Activated CD8-positive, alpha-beta memory T cell treated with anti-CD3 and anti-CD28 coated beads, Interleukin-2, amount 50 U/mL, for 4 hours (primary cell): ENCODE measurements around the gene TGFBR1.

Experiments used
- DNase-seq: peaks from one replicate; pipeline ENCODE4 v3.0.0-alpha.2; 2020

Gene TGFBR1

DNA sequence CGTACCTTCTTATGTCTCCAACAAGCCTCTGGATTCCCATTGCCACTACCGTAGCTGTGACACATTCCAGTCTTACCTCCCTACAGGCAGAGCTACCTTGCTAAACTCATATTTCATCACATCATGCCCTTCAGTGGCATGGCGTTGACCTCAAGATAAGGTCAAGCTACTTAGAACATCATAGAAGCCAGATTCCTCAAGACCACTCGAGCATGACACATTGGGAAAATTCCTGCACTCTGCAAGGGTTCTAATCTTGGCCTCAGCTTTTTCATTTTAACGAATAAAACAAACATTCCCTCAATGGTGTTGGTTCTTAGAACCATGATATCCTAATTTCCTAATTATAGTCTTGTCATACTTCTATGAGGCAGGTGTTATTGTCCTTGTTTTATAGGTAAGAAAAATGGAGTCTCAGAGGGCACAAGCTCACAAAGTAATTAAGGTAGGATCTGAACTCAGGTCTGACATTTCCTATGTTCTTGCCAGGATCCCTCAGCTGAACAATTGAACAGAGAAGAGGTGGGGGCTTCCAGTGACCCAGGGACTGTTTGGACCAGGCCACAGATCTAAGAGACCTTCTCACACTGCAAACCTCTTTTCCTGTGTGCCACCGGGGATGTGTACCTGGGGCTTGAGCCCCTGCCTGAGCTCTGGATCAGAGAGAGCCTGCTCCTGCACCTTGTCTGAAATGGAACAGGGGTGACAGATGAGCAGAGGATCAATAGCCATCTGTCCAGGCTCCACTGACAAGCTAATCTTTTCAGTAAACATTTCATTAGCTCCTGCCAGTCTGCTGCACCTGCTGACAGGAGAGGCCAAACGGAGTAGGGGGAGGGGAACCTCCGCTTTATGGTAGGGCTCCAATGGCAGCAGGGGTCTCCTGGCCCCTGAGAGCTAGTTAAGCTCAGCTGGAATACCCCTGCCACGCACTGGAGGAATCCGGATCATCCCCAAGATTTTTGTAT lies 67.5 kb downstream of the TGFBR1 start:
- DNase-seq: no peak

DNA sequence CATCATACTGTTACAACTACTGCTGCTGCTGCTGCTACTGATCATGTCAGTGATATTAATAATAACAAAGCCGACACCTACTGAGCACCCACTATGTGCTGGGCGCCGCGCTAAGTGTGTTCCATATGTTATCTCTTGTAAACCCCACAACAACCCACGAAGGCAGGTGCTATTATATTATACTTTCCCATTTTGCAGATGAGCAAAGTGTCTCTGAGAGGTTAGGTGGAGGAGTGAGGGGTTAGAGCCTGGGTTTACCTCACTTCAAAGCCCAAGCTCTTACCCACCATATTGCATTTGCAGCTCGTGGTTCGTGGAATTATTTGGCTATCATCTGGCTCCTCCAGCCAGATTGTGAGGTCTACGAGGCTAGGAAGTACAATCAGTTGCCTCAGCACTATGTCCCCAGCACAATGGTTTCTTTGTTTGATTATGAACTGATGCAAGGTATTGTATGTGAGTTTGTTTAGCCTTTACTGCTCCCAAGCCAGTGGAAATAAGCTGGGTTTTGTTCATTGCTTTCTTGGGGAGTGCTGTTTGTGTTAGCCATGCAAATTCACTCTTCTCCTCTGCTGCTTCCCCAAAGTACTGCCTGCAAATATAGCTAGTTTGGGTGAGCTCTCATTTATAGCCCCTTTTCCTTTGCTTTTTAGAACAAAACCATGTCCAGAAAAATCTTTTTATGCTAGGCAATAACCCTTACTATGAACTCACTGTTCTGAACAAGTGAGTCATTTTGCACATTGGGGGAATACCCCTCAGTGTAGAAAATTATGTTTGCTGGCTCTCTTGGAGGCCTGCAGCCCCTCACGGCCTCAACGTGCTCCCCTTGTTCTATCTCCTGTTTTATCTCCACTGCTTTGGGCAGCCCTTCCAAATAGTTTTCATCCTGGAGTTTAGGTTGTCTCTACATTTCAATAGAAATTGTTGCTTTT lies 68.9 kb downstream of the TGFBR1 start:
- no peak for DNase-seq

DNA sequence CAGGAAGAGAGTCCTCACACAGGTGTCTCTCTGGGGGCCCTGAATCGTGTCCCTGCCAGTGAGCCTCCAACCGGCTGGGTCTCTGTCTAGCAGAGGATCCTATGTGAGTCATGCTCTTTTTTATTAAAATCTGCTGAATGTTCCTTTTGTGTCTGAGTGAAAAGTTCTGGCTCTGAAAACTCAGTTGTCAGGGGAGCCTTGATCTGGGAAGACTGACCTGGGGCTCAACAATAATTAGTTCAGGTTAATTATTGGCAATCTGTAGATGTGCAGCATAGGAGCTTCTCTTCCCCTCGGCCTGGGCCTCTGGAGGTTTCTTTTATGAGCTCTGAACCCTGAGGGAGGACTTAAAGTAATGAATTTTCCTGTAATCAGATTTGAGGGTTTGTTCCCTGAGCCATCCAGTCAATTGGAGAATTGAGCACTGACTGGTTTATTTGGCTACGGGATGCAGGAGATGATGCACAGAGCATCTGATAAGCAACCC lies 71.7 kb downstream of the TGFBR1 start:
- no peak for DNase-seq

DNA sequence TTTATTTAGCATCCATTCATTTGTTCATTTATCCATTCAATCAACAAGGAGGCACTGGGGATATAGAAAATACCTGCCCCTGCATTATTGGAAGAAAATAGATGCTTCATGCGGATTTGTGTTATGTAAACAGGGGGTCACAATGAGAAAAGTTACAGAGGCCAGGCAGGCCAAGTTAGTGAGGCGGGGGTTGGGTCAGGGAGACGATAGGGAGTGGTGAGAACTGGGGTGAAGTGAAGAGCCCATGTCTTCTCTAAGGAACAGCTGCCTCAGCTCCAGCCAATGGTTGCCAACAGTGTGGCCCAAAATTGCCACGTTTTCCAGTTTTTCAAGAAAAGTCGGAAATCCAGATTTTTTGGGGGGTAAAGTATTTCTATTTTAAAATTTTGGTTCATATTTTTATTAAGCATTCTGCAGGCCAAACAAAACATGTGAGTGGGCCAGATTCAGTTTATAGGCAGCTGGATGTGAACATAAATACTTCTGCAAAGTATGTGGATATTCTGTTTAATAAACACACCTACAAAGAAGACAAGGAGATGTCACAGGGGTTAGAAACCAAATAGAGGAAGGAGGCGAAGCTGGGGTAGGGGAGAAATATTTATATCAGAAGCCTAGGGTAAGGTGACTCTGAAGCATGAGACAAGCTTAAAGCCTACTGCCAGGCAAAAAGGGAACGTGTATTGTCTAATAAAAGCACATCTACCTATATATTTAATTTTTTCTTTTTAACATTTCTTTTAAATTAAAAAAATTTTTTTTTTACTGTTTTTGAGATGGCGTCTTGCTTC lies 72.9 kb downstream of the TGFBR1 start:
- no peak for DNase-seq

DNA sequence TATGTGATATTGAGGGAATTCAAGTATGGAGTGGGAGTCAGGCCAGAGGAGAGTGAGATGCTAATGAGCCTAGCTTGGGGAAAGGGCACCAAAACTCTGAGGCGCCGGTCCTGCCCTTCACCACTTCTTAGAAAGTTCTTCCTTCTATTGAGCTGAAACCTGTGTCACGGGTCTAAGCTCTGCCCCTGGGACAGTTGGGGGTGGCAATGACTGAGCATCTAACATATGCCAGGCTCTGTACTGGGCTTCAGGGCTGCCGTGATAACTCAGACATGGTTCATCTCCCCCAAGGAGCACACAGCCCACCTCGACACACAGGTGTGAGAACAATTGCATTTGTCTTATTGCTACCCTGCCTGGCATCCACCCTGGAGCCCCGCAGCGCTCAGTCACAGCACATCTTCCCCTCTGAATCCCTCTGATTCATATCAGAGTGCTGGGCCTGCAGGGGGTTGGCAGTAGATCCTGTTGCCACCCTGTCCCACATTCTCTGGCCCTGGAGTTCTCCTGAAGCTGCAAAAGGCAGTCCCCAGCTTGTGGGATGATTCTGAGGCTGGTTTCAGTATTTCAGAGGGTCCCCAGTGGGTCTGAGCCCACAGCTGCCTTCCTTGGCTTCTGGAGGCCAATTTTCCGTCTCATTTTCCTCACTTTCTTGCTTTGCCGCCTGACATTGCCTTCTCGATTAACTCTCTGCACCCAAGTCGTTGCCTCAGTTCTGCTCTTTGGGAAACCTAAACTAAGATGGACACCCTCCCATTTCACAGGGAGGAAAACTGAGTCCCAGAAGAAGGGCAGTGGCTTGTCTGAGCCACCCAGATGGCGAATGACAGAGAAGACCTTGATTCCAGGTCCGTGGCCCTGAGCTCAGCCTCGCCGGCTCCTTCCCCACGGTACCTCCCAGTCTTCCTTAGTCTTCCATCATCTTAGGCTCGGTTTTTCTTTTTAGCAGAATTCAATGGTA lies 74.3 kb downstream of the TGFBR1 start:
- no peak for DNase-seq

DNA sequence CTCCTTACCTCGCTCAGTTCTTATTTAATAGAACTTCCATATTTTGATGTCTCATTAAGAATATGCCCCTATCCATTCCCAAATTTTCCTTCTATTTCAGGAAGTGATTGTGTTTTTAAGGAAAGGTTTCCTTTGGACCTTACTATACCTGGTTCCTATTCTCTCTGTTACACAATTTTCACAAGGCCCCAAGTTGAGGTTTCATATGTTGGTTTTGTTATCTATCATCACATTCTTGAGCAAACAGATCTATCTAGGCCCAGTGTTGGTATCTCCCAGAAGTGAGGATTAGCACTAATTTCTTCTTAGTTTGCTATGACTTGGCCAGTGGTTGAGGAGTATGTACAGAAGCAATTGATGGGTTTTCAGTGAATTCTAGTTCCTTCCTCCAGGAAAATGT lies 75.3 kb downstream of the TGFBR1 start:
- DNase-seq: no peak

DNA sequence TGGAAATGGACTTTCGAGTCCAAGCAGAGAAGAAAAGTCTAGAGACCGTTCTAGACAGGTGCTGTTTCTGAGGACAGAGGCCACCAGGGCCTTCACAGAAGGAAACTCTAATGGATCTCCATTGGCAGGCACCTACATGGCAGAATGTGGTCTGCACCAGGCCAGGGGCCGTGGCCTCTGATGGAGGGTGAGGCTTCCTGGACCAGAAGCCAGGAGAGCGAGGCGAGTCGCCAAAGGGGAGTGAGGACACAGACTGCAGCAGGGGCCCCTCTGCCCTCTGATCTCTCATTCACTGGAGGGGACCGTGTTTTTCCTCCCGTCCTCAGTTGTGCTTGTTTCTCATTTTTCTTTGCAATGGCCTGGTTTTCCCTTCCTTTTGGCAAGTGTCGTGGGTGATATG lies 75.7 kb downstream of the TGFBR1 start:
- DNase-seq: no peak

DNA sequence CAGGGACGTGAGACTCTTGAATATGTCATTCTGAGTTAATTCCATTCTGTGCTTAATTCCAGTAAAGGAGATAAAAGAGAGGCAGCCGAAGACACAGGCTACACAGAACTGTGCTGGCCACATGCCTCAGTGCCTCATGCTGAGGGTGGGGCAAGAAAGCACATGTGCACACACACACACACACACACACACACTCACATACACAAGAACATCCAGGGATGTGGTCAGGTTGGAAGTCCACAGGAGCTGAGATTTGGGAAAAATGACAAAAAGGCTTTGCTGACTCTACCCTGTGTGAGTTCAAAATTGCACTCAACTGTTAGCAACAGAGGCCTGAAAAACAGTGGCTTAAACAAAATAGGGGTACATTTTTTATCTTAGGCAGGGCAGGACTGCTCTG lies 76.3 kb downstream of the TGFBR1 start:
- DNase-seq: no peak

DNA sequence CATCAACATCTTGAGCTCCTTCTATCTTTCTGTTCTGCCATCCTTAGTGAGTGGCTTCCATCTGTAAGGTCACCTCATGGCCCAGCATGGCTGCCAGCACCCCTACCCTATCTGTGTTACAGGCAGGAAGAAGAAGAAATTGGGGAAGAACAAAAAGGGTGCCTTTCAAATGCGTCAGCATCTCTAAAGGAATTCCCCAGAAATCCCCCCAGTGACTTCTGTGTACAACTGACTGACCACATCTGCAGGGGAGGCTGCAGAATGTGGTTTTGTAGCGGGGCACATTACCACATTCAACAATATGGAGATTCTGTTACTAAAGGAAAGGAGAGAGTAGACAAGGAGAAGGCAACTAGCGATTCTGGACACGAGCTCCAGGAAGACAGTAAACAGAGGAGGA lies 76.7 kb downstream of the TGFBR1 start:
- no peak for DNase-seq

DNA sequence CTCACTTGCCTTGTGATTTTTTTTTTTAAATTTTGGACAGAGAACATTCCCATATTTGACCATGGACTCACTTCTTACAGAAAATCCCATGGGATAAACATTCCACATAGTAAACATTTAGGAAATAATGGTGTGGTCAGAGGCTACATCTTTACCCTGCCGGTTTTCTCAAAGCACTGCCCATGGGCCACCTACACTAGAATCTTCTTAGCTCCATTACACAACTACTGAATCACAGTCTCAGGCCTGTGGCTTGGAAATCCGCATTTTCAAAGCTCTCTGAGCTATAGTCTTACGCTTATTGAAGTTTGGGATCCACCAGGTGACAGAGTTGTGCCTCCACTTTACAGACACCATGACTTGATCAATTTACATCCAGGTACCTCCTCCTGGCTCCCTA lies 77.4 kb downstream of the TGFBR1 start:
- DNase-seq: no peak

DNA sequence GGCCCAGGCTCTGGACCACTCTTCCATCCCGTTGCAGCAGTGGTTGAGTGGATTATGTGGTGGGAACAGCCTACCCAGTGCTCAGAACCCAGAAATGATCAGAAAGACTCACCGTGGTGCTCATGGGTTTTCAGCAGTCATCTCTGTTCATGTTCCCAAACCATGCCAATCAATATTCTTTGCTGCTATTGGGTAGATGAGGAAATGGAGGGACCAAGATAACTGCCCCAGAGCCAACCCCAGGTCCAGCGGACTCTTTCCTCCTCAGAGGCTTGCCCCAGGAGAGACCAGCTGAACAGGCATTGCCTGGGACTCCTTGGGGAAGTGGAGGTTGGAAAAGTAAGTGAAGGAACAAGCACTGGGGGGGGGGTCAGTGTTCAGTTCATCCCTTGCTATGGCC lies 78.7 kb downstream of the TGFBR1 start:
- DNase-seq: no peak

DNA sequence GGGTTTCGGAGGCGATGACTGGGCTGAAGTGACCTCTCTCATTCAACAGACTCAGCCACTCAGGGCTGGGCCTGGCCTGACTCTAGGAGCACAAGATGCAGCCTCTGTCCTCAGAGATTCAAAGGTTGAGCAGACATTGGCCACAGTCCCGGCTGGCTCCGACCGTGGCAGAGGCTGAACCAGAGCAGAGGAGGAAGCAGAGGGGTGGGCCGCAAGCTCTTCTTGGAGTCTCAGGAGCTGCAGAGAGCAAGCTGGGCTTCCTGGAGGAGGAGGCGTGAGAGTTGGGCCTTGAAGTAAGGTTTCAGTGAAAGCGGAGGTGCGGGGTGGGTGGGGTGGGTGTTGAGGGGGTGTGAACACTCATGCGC lies 79.2 kb downstream of the TGFBR1 start:
- DNase-seq: no peak

DNA sequence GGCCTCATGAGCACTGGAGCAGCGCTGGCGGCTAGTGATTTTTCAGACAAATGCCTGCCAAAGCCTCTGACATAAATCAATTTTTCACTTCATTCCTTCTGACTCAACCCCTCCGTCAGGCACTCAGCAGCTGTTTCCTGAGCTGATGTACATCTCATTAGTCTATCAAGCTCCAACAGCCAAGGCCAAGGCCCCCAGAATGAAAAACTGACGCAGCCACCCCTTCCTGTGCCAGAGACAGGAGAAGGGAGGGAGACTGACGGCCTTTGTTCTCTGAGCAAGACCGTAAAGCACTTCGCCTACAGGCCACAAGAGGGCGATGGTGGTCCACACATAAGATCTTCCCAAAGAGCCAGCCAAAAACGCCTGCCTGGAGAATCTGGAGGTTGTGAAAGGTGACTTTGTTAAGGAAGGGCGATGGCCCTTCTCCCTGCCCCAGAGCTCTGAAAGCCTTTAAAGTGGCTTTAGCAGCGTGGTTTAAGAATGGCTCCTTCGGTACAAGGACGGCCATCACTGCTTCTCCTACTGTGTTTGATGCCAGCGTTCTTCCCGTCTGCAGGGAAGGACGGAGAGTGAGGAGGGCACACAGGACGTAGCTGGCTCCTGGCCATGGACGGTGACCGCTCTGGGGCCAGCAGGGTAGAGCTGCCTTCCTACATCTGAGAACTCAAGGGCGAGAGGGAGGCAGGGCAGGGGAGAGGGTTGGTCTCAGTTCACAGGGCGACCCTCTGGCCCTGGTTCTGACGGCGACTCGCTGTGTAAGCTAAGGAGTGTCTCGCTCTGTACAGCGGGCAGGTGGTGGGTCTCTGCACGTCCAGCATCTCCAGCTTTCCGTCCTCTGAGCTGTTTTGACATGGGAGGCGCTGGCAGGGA lies 79.8 kb downstream of the TGFBR1 start:
- DNase-seq: peak; percentile 79

DNA sequence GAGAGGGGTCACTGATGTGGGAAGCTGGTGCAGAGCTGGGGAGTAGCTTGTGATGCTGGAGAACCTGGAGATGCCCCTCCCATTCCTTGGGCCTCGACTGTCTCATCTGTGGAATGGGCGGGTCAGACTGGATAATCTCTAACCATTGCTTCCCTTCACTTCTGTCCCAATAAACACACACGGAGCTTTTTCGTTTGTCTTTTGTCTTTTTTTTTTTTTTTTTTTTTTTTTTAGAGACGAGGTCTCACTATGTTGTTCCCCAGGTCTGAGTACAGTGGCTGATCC lies 80.4 kb downstream of the TGFBR1 start:
- DNase-seq: no peak

DNA sequence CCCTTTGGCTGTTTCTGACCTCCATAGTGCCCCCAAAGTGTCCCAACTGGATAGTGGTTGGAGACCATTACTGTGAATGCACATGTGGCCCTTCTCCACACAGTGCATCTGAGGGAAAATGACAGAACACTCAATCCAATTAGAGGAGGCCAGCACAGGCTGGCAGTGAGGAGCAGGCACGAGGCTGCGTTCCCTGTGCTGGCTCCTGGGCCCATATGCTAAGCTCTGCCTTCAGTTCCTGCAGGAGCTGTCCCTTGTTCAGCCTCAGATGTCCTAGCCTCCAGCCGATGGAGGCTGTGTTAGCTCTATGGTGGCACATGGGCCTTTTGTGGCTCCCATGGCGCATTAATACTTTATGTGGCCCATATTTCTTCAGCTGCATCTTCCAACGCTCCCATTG lies 81.0 kb downstream of the TGFBR1 start:
- no peak for DNase-seq

DNA sequence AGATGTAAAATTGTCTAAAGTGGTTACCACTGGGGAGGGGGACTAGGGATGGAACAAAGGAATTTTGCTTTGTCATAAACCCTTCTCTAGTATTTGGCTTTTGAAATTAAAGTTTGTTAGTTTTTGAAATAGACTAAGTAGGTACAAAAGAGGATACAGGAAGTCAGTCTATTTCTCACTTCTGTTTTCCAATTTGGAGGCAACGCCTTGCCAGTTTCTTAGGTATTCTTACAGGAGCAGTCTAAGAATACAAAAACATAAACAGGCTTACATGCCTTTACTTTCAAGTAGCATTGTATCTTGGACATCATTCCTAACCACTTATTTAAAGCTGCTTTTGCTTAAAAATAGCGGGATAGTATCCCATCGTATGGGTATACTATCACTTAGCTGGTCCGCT lies 82.4 kb downstream of the TGFBR1 start:
- DNase-seq: no peak

DNA sequence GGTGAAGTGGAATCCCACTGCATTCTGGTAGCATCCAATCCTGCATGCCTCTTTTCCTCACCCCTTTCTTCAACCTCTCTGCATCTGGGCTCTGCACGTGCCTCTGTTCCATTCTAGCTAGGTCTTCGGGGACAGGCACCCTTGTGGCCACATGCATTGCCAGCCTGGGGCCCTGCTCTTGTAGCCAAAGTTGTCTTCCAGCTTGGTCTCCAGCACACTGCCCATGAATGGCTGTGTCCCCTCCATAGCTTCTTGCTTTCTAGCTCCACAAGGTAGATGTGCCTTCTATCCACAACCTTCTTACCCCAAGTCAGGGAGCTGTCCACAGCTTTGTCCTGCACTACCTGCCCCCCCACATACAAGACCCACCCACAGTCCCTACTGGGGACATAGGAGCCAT lies 84.3 kb downstream of the TGFBR1 start:
- no peak for DNase-seq

DNA sequence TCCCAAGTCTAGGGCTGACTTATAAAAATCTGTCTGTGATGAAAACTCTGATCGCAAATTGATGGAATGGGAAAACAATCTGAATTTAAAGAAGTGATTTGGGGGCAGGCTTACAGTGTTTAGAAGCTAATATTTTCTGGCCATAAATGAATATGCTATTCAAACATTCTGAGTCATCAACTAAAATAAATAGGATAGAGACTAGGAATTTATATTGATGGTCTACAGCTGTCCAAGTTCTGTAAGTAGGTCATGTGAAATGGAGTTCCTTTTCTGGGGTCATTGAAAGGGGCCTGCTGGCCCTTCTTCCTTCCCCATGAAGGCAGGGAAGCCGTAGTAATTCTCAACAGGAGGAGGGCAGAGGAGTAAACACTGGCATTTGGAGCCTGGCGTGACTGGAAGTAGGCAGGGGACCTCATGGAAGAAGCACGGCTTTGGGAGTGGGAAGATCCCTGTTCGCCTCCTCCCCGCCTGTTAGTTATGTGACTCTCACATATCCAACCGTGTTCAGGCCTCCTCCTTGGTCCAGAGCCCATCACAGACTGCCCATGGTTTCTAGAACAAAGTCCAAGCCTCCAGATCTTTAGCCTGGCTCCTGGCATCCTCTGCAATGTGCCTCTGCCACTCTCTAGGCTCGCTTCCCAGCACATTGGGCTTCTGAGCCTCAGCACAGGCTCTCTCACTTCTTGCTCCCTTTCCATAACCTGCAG lies 85.1 kb downstream of the TGFBR1 start:
- DNase-seq: no peak

DNA sequence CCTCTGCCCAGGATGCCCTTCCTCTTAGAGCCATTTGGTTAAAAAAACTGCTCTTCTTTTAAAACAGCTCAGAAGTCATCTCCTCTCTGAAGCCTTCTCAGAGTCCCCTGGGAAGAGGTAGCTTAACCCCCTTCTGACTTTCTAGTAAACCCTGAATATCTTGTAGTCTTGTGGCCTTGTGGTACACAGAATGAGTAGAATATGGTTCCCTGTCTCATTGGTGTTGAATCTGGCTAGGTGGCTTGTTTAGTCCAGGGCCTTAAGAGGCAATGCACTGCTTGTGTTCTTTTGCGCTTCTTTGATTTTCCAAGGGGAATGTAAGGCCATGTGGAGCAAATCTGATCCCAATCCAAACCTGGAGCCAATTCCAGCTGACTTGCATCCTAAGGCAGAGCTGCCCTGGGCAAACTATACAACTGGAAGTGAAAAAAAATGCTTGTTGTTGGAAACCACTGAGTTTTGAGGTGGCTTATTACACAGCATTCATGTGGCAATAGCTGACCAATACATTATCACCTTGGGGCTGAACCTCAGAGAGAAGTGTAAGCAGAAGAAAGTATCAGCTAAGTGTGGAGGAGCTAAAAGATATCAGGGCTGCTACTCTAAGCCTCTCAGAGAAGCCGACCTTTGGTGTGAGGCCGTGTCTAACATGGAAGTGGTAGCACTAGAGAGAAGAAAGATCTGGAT lies 85.8 kb downstream of the TGFBR1 start:
- no peak for DNase-seq
